Measurements from ENCODE around the gene PLEKHM3.

DNA sequence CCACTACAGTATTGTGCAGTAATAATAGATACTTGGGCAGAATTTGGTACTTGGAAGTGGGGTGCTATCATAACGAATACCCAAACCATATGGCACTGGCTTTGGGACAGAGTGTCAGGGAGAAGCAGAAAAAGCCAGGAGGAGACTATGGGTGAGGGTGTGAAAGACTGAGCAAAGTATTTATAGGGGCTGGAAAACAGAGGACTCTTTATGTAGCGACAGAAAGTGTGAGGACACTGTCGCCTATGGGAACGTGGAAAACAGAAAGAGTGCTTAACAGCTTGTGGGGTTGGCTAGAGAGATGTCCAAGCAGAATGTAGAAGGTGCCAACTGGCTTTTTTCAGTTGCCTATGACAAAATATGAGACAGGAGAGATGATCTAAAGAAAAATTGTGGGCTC is 40.7 kb upstream of the PLEKHM3 start:
- TF ChIP-seq EZH2 (IDR thresholded peaks at IDR 0.05; ENCODE audit: insufficient read depth, poor library complexity, severe bottlenecking) (no peak), EZH2phosphoT487 (IDR thresholded peaks at IDR 0.05; ENCODE audit: insufficient read depth, low read depth) (no peak)
